GM20431 (cell line): ENCODE data around the gene ATXN7L2.

Experiments used
- in situ Hi-C: fragments of 300-500 bp; cut with MseI, MboI; formaldehyde crosslinking; loops from one replicate; pipeline ENCODE4 v1.15.0; 2020; ENCODE audit warnings: low sequenced_read_pairs; ENCODE audit not compliant: unreplicated experiment

ATXN7L2 gene

DNA sequence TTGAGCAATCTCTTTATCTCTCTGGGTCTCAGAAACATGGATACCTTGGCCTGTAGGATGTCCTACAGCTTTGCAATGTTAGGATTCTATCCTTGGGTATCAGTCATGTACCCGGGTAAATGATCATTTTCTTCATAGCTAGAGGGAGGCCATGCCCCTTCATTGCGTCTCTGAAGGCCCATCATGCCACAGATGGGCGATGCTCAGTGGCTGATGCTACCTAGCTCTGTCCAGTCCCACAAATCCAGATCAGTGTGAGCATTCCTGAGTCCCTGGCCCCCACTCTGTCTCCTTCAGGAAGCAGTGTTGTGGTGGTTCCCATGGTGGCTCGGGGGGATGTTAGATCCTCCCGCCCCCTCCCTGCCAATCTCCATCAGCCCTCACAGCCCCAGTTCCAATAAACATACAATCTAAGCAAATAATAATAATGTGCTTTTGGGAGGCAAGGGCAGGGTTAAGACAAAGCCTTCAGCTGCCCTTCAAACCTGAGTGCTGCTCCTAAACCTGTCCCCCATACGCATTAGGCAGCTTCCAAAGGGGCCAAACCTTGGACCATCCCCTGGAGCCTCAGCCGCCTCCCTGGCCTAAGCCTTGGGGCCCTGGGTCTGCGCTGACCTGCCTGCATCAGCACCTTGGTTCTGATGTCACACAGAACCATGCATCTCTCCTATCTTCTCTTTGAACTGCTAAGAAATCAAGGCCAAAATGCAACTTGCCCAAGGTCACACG lies 55.3 kb downstream of the ATXN7L2 start:
- in situ Hi-C loops, result loop anchor here (25.0 kb wide), 1 partner anchor 277 kb away; no protein-coding TSS in a partner anchor

DNA sequence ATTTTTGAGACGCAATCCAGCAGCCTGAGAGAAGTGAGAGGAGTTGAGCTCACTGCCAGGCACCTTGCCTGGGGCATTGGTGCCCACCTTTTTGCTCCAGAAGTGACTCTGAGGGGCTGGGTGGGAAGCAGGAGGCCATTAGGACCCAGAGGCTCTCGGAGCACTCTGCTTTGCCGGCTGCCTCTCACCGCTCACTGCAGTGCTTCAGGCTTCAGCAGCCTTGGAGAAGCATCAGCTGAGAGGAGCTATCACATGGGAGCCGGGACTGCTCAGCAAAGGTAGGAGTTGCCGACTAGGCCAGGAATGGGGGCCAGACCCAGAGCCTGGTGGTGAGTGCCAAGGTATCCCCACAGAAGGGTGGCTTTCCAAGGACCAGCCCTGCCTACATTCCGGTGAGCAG lies 56.0 kb downstream of the ATXN7L2 start, which contains the start of gene GPR61:
TSS of gene GPR61 (plus strand) at position 197 of the 400 bp plus-strand sequence. CDS start 3,151 bp downstream, outside the sequence.
- in situ Hi-C loops, result loop anchor here (25.0 kb wide), 1 partner anchor 277 kb away; no protein-coding TSS in a partner anchor

DNA sequence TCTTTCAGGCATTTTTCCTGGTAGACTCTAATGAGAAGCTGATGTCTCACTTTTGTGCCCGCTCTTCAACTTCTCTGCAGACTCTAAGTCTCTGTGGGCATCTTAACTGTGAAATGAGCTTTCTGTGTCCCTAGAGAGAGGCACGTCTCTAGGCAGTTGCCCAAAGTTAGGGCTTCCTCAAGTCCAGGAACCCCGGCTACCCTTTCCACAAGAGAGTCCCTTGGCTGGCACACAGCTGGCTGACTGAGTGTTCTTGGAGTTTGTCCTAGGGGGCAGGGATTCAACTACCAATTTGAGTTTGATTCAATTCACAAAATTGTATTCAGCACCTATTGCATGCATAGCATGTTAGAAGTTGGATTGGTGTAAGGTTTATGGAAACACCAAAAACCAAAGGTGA lies 57.4 kb downstream of the ATXN7L2 start:
- in situ Hi-C loops, result loop anchor here (25.0 kb wide), 1 partner anchor 279 kb away; no protein-coding TSS in a partner anchor
